ENCODE data around the gene ATXN2L.
"Not testable (repeated sequence)": the region's sequence is repeated elsewhere in the genome, so short reads cannot be mapped to it uniquely, and the experiment has no call there.

The ATXN2L gene

DNA sequence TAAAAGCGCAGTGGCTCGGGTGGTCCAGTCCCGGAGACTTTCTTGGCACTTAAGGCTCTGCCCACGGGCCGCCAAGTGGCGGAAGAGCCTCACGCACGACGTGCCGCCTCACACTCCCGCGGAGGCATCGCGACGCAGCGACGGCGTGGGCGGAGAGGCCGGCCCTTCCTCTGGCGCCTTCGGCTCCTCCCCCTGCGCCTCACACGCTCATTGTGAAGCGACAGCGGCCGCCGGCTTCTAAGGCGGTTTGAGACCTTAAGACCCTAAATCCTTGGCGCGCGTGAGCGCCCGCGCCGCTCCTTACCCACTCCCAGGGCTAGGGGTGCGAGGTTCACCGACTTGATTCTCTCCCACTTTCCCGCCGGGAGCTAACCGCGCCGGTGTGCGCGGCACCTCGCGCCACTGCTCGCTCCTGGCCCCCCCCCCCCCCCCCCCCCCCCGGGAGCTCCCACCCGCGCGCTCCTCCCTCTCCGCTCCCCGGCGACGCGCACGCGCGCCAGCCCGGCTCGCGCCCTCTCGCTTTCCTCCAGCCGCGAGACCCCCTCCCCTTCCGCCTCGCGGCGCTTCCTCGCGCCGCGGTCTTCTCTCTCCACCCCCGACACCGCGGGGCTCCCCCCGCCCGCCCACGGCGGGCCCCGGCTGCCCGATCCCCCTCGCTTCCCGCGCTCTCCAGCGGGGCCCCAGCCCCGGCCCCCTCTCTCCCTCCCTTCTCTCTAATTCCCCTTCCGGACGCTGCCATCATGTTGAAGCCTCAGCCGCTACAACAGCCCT, at the start of gene ATXN2L:
ATXN2L (plus strand) TSS at position 480 of the 771 bp plus-strand sequence; CDS start at position 741, 261 bp downstream.
- DNase-seq (ENCODE audit: low spot score) = peak; percentile 92
- in situ Hi-C loops (cut with MboI; ENCODE audit: low sequenced_read_pairs, unreplicated experiment) = no loop called here
- TF ChIP-seq, protein P1, sequence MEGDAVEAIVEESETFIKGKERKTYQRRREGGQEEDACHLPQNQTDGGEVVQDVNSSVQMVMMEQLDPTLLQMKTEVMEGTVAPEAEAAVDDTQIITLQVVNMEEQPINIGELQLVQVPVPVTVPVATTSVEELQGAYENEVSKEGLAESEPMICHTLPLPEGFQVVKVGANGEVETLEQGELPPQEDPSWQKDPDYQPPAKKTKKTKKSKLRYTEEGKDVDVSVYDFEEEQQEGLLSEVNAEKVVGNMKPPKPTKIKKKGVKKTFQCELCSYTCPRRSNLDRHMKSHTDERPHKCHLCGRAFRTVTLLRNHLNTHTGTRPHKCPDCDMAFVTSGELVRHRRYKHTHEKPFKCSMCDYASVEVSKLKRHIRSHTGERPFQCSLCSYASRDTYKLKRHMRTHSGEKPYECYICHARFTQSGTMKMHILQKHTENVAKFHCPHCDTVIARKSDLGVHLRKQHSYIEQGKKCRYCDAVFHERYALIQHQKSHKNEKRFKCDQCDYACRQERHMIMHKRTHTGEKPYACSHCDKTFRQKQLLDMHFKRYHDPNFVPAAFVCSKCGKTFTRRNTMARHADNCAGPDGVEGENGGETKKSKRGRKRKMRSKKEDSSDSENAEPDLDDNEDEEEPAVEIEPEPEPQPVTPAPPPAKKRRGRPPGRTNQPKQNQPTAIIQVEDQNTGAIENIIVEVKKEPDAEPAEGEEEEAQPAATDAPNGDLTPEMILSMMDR (IDR thresholded peaks at IDR 0.05; ENCODE audit: borderline replicate concordance, control extremely low read depth, extremely low read depth, insufficient read depth, missing control alignments) = no peak

GRCh38 chr16:28781697-28782096, 41.1 kb upstream of the ATXN2L start:
- DNase-seq (ENCODE audit: low spot score); in situ Hi-C loops (cut with MboI; ENCODE audit: low sequenced_read_pairs, unreplicated experiment): not testable (repeated sequence)

DNA sequence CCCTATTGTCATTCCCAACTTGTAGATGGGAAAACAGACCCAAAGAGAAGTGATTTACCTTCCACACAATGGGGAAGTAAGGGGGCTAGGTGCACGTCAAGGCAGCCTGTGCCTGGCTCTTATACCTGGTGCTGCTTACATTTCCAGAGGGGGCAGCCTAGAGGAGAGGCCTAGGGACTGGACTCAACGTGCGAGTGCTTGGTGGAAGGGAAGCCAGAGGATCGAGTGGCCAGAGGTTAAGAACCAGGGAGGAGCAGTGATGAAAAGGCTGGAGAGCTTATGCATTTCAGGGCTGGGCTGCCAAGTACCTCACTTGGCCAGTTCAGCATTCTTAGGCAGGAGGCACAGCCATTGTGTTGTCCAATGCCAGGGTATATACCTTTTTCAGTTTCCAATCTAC, 40.4 kb upstream of the ATXN2L start:
- DNase-seq (ENCODE audit: low spot score); in situ Hi-C loops (cut with MboI; ENCODE audit: low sequenced_read_pairs, unreplicated experiment): not testable (repeated sequence)

GRCh38 chr16:28802235-28803019, 20.4 kb upstream of the ATXN2L start:
- TF ChIP-seq, protein P1 (IDR thresholded peaks at IDR 0.05; ENCODE audit: borderline replicate concordance, control extremely low read depth, extremely low read depth, insufficient read depth, missing control alignments) = peak; percentile 68
- in situ Hi-C loops (cut with MboI; ENCODE audit: low sequenced_read_pairs, unreplicated experiment); DNase-seq (ENCODE audit: low spot score): not testable (repeated sequence)

DNA sequence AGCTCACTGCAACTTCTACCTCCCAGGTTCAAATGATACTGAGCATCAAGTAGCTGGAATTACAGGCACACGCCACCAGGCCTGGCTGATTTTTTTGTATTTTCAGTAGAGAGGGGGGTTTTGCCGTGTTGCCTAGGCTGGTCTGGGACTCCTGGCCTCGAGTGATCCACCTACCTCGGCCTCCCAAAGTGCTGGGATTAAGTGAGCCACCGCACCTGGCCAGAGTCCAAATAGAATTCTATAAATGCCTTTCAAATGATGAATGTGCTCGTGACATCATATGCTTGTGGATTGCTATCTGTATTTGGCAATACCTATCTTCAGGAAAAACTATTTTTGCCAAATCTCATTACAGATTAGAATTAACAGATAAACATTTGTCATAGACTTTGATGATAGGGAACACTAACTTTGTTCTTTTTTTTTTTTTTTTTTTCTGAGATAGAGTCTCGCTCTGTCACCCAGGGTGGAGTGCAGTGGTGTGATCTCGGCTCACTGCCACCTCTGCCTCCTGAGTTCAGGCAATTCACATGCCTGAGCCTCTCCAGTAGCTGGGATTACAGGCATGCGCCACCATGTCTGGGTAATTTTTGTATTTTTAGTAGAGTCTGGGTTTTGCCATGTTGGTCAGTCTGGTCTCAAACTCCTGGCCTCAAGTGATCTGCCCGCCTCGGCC, 15.2 kb upstream of the ATXN2L start:
- in situ Hi-C loops (cut with MboI; ENCODE audit: low sequenced_read_pairs, unreplicated experiment); DNase-seq (ENCODE audit: low spot score): not testable (repeated sequence)

DNA sequence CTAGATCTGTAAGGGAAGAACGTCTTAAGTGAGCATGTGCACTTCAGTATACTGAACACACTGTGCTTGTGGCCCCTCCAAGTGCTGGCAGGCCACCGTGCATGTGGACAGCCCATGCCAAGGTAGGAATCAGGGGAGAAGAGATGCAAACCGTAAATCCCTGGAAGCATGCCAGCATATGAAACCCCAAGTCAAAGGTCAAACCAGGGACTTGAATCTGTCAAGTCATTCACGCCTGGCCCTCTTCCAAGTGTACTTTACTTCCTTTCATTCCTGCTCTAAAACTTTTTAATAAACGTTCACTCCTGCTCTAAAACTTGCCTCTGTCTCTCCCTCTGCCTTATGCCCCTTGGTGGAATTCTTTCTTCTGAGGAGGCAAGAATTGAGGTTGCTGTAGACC, 2.8 kb upstream of the ATXN2L start:
- in situ Hi-C loops (cut with MboI; ENCODE audit: low sequenced_read_pairs, unreplicated experiment) = no loop called here
- no peak for DNase-seq (ENCODE audit: low spot score)
- TF ChIP-seq, protein P1 (IDR thresholded peaks at IDR 0.05; ENCODE audit: borderline replicate concordance, control extremely low read depth, extremely low read depth, insufficient read depth, missing control alignments) = no peak

DNA sequence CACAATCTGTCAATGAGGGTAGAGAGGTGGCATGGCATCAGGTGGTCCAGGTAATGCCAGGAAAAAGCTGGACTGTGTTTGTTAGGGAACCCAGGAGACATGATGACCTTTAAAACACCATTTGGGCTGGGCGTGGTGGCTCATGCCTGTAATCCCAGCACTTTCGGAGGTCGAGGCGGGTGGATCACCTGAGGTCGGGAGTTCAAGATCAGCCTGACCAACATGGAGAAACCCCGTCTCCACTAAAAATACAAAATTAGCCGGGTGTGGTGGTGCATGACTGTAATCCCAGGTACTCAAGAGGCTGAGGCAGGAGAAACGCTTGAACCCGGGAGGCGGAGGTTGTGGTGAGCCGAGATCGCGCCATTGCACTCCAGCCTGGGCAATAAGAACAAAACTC, 2.3 kb upstream of the ATXN2L start:
- in situ Hi-C loops (cut with MboI; ENCODE audit: low sequenced_read_pairs, unreplicated experiment); DNase-seq (ENCODE audit: low spot score): not testable (repeated sequence)

DNA sequence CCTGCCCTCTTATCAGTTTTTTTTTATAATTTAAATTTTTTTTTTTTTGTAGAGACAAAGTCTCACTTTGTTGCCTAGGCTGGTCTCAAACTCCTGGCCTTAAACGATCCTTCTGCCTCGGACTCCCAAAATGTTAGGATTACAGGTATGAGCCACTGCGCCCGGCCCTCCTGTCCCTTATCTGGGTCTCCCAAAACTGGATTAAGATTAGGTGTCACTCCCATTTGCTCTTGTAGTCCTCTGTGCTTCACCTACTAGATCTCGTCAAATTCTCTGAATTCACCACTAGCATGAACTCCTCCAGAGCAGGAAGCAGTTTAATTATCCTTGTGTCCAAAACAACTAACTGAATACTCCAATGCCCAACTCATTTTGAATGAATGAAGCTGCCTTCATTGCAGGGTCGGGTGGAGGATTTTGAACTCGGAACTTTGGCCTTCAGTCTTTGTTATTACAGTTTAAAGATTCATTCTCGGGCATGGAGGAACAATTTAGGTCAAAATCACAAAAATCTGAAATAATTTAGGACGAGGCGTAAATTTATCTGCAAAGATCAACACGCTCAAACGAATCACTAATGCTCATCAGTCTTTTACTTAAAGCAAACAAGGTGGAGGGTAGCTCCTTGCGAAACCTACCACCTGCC, 802 bp upstream of the ATXN2L start:
- in situ Hi-C loops (cut with MboI; ENCODE audit: low sequenced_read_pairs, unreplicated experiment) = no loop called here
- no peak for DNase-seq (ENCODE audit: low spot score)
- TF ChIP-seq, protein P1 (IDR thresholded peaks at IDR 0.05; ENCODE audit: borderline replicate concordance, control extremely low read depth, extremely low read depth, insufficient read depth, missing control alignments) = no peak
